ENCODE measurements around the gene DHX30.

Gene DHX30

GRCh38 chr3:47852604-47853602 lies 50.0 kb downstream of the DHX30 start:
- DNase-seq (ENCODE audit: low read depth) = no peak

DNA sequence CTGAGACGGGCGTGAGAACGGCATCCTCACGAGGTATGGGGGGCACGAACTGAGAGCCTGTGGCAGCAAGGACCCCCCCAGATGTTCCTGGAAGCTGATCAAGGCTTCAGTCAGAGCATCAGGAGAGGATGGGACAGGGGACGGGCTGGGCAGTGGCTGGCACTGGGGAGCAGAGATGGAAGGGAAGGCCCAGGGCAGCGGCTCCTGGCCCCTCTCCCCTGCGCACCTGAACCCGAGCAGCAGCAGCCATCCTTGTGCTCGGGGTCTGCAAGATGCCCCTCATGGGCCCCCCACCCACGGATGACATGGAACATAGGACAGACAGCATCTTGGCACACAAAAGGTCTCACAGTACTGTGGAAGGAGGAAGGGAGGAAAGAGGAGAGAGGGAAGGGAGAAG lies 51.3 kb downstream of the DHX30 start:
- no peak for DNase-seq (ENCODE audit: low read depth)

DNA sequence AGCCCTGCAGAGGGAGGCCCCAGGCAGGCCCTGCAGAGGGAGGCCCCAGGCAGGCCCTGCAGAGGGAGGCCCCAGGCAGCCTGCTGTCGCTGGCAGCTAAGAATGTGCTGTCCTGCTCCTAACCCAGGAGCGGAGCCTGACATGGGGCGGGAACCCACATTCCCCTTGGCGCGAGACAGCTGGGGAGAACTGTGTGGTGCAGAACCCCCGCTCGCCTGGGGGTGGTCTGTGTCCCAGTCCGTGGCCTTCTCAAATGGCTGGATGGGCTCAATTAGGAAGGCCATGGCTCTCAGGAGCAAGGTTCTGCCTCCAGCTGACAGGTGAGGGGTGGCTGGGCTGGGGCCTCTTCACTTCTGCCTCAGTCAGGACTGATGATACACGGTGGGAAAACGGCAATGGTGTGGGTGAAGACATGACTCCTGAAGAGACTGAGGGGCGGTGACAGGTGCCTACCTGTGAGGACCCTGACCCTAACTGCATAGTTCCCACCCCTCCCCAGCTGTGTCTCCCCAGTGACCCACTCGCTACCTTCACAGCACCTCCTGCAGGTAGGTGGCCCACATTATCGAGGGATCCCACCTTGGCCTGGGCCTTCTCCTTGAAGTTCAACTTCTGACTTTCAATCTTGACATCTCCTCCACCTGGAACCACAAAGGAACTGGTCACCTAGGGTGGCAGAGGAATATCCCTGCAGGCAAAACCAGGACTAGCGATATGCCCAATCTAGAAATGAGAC lies 52.0 kb downstream of the DHX30 start:
- DNase-seq (ENCODE audit: low read depth) = no peak

DNA sequence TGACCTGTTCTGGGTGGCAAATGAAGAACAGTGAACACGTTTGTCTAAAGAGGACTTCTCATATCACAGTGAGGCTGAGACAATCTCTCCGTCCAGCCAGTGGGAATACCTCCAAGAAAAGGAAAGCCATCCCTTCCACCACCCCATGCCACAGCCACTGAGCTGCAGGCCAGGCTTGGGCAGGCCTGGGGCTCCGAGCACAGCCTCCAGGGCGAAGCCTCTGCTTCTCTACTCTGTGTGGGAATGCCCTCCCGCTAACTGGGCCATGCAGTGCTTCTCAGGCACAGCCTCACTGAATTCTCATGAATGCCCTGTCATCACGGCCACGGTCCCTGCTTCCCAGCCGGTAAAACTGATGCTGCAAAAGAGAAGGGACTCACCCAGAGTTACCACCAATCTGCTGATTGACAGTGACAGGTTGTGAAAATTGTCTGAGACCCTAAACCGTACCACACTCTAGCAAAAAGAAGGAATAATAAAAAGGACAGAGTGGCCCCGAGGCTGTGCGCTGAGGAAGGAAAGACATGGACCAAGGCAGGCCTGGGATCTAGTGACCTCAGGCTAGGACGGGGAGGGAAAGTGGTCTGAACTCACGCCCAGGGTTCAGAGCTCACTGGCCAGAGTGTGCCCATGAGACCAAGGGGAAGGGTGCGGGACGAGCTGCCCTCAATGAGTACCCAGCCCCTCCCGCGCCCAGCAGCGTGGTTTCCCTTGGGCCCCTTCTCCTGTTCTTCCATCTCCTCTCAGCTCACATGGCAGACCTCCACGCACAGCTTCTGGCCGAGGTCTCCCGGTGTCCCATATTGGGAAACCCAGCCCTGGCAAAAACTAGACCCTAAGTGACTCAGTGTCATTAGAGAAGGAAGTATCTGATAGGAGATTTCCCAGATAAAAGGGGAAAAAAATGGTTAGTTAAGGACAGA lies 52.8 kb downstream of the DHX30 start:
- no peak for DNase-seq (ENCODE audit: low read depth)

GRCh38 chr3:47856669-47857068 lies 53.7 kb downstream of the DHX30 start:
- DNase-seq (ENCODE audit: low read depth) = no peak

- DNase-seq (ENCODE audit: low read depth) = no peak
Measured at GRCh38 chr3:47857151-47857550, 54.2 kb downstream of the DHX30 start.

- no peak for DNase-seq (ENCODE audit: low read depth)
Measured at GRCh38 chr3:47859956-47860605, 57.1 kb downstream of the DHX30 start.

GRCh38 chr3:47863391-47864128 lies 60.6 kb downstream of the DHX30 start:
- DNase-seq (ENCODE audit: low read depth) = no peak

DNA sequence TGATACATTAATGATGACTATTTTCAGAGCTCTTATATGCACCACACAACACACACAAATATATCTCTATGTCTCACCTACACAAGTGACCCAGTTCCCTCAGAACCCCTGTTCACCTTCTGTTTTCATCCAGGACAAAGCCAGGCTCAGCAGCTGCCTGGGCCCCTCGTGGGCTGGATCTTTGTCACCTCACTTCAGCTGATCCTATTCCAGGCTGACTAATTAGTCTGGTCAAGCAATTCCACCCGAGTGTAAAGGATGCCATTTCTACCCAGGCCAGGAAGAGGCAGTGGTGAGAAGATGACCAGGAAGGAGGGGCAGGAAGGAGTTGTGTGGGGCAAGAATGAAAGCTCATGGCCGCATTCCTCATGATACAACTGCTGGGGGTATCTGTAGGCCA lies 62.3 kb downstream of the DHX30 start:
- DNase-seq (ENCODE audit: low read depth) = no peak

GRCh38 chr3:47867451-47868044 lies 64.6 kb downstream of the DHX30 start:
- no peak for DNase-seq (ENCODE audit: low read depth)

GRCh38 chr3:47868306-47868705 lies 65.4 kb downstream of the DHX30 start:
- DNase-seq (ENCODE audit: low read depth) = no peak

- DNase-seq (ENCODE audit: low read depth) = no peak
Measured at GRCh38 chr3:47870156-47870555, 67.2 kb downstream of the DHX30 start.

- DNase-seq (ENCODE audit: low read depth) = no peak
Measured at GRCh38 chr3:47870702-47871260, 67.8 kb downstream of the DHX30 start.

GRCh38 chr3:47871389-47871788 lies 68.5 kb downstream of the DHX30 start:
- DNase-seq (ENCODE audit: low read depth) = no peak

- DNase-seq (ENCODE audit: low read depth) = no peak
Measured at GRCh38 chr3:47872916-47873315, 70.0 kb downstream of the DHX30 start.

DNA sequence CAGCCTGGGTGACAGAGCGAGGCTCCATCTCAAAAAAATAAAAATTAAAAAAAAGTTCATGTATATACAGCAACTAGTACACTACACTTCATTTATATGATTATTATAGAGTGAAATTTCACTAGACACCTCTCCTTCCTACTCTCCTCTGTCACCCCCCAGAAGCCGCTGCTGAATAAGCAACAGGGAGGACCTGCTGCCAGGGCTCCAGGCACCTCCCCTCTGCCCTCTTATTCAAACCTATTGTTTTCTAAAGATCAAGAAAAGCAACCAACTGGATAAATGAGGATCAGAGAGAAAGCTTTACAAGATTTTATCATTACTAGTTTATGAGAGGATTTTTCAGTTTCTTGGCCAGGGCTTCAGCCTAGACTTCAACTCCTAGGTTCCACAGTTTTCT lies 71.5 kb downstream of the DHX30 start:
- no peak for DNase-seq (ENCODE audit: low read depth)

GRCh38 chr3:47874913-47875312 lies 72.0 kb downstream of the DHX30 start:
- DNase-seq (ENCODE audit: low read depth) = no peak

DNA sequence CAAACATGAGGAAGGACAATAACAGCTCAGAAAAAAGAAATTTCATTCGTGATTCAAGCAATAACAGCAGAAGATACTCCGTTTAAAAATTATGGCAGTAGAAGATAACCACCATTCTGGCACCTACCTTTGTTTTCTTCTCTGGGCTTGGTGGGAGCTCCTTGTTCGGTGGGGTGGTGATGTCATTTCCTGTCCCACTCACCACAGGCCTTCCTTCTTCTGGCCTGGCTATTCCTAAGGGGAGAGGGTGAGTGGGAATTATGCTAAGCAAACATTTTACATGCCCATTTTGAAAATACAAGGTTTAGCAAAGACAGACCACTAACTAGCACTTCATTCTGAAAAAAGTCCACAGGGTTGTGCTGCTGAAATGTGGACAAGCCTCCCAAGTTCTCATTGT lies 74.4 kb downstream of the DHX30 start:
- no peak for DNase-seq (ENCODE audit: low read depth)

DNA sequence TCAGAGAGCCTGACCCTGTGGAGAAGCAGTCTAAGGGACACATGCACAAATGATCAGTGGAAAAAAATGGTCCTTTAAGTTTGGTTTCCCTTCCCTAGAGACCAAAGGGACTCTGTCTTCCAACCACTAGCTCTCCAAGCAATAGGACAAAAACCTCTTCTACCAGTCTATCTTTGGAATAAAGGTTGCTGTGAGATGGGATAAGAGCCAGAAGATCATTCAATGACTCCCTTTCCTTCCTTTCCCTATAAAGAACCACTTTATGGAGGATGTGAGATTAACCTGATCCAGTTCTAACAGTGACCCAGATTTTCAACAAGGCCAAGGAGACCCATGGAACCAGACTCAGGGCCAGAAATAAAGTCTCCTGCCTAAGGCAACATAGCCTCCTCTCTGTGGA lies 74.8 kb downstream of the DHX30 start:
- no peak for DNase-seq (ENCODE audit: low read depth)

DNA sequence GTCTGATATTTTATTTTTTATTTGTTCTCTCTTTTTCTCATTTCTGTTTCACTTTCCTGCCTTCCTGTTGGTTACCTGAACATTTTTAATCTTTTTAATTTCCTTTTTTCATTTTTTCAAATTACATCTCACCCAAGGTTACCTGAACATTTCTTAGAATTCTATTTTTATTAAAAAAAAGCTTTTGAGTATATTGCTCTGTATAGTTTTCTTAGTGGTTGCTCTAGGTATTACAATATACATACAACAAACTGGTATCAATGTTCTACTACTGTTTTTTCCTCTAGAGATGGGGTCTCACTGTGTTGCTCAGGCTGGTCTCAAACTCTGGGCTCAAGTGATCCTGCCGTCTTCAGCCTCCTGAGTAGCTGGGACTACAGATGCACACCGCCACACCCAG lies 79.4 kb downstream of the DHX30 start:
- DNase-seq (ENCODE audit: low read depth) = no peak
